Stimulated activated CD8-positive, alpha-beta memory T cell treated with anti-CD3 and anti-CD28 coated beads, Interleukin-12 subunit alpha, Interleukin-12 subunit beta, amount 100 ng/mL, for 1 hour (primary cell): Measurements from ENCODE around the gene ZNF418.
"Not testable (repeated sequence)": the region's sequence is repeated elsewhere in the genome, so short reads cannot be mapped to it uniquely, and the experiment has no call there.

ENCODE experiments used
- DNase-seq: peaks from one replicate; pipeline ENCODE4 v3.0.0-alpha.2; 2020; ENCODE audit warnings: low read depth

Gene ZNF418

DNA sequence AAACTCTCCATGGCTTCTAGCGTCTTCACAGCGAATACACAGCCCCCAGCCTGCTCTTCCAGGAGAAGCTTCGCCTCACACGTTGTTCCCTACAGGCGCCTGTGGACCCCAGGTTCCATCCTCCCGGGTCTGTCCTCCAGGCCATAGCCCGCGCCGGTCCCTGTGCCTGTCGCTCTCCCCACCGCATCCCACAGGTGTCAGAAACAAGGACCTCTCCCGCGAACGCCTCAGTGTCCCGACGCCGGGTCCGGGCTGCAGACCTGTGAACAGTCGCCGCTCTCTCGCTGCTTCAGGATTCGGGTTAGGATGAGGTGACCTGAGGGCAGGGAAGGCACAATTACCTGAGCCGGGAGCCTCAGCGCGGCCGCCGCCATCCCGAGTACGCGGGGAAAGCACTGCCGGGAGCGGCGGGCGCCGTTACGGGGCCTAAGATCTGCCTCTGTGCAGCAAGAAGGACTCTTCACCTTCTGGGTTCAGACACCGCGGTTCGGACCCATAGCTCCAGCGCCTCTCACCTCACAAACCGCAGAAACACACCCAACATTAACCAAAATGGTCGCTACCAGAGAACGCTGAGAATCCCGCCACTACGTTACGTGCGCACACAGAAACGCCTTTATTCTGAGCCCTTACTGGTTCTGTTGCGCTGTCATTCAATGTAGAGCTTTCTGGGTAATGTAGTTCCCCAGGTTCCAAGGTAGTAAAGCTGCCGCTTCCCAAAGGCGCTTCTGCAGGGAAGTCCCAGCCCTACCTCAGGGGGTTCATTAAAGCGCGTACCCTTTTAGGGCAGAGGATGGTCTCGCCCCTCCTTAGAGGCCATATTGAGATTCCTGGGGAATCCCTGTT is at the start of gene ZNF418:
Gene ZNF418 (minus strand): TSS at position 583 of the 846 bp plus-strand sequence. CDS start 1,580 bp downstream, outside the sequence.
- DNase-seq, result peak; percentile 22

DNA sequence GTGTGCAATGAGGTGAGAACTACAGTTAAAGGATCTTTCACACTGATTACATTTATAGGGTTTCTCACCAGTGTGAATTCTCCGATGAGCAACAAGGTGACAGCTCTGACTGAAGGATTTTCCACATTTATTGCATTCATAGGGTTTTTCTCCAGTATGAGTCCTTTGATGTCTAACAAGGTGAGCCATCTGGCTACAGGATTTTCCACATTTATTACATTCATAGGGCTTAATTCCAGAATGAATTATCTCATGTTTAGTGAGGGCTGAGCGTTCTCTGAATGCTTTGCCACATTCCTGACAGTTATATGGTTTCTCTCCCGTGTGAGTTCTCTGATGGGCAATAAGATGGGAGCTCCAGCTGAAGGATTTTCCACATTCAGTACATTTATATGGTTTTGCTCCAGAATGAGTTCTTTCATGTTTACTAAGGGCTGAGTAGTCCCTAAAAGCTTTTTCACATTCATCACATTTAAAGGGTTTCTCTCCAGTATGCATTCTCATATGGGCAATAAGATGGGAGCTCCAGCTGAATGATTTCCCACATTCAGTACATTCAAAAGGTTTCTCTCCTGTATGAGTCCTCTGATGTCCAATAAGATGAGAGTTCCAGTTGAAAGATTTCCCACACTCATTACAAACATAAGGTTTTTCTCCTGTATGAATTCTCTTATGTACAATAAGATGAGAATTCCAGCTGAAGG is 43.5 kb upstream of the ZNF418 start:
- no peak for DNase-seq

DNA sequence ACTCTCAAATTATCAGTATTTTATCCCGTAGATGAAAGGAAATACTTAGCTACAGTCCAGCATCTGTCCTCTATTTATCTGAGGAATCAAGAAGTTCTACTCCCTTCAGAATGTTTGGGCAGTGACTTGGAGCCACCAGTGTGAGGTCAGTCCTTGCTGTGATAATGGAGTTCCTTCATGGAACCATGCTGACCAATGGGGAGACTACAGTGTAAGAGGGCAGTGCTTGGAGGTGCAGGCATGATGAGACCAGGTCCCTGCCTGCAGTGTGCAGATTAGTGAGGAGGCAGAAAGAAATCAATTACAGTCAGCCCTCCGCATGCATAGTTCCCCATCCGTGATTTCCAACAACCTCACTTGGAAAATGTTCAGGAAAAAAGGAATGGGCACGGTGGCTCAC is 39.2 kb upstream of the ZNF418 start, which contains the start of gene C19orf18:
Gene C19orf18 (minus strand): TSS at position 101 of the 400 bp plus-strand sequence. CDS start 102 bp downstream, outside the sequence.
- DNase-seq, result no peak

DNA sequence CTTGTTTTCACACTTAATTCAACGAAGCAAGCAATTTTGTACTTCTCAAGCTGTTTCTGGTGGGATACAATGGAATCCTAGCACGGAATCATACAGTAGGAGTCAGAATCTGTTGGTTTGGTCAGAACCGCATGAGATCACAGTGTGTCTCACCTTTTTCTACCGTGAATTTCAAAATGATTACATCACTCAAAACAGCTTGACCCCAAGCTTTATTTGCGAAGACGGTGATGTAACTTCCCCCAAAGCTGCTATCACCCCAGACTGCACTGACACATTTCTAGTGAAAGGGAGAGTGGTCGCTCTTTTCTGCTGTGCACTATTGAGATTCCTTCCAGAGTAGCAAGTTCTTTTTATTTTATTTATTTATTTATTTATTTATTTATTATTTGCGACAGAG is 29.6 kb upstream of the ZNF418 start:
- no peak for DNase-seq

DNA sequence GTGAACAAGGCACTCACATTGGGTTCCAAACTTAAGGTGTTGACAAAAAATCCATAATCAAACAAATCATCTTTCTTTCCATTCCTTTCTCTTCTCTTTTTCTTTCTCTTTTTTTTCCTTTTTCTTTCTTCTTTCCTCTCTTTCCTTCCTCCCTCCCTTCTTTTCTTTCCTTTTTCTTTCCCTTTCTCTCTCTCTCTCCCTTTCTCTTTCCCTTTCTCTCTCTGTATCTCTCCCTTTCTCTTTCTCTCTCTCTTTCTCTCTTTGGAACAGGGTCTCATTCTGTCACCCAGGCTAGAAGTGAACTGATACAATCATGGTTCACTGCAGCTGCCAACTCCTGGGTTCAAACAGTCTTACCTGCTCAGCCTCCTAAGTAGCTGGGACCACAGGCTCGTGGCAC is 26.6 kb upstream of the ZNF418 start:
- DNase-seq, result no peak

DNA sequence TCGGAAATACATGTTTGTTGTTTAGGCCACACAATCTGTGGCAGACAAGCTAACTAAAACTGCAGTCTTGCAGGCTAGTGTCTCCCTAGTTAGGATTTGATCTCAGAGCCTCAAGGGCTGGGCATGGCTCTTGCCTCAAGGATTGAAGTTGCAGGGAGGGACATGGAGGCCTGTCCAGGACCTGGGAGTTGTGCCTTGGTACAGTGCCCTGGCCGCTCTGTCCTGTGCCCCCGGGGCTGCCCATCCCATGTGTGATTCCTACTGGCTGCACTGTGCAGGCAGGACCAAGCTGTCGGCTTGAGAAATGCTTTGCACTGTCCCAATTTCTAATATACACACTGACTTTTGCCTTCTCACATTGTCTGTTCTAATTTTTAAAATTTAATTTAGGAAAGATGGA is 19.8 kb upstream of the ZNF418 start:
- DNase-seq, result no peak

DNA sequence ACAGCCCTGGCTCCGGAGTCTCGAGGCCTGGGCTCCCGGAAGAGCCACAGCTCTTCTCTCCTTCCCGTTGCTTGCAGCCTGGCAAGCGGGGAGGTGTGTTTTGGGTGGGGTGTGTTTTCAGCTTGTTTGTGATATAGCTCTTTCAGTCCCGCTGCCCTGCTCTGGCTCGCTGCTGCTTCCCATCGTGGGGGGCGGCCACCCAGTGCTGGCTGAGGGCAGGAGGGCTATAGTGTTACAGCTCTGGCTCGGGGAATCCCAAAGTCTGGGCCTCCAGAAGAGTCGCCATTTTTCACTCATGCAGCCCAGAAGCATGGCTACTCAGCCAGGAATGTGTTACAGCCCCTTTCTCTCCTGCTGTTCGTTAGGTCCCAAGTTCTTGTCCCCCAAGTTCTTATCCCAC is 14.5 kb upstream of the ZNF418 start:
- no peak for DNase-seq

DNA sequence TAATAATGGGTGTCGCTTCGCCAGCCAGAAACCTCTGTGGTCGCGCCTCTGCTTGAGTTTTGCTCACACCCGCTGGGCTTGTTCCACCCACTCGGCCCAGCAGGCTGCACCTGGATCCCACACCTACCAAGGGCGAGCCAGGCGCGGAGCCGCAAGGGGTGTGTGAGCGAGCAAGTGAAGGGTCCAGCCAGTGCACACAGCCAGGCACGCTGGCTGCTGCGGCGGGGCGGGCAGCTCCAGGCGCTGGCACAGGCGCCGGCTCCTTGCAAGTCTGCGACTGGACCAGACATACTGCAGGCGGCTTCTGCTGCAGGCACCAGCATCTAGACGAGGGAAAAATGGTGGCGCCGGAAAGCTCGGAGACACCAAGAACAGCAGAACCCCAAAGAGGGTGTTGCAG is 14.1 kb upstream of the ZNF418 start:
- no peak for DNase-seq

DNA sequence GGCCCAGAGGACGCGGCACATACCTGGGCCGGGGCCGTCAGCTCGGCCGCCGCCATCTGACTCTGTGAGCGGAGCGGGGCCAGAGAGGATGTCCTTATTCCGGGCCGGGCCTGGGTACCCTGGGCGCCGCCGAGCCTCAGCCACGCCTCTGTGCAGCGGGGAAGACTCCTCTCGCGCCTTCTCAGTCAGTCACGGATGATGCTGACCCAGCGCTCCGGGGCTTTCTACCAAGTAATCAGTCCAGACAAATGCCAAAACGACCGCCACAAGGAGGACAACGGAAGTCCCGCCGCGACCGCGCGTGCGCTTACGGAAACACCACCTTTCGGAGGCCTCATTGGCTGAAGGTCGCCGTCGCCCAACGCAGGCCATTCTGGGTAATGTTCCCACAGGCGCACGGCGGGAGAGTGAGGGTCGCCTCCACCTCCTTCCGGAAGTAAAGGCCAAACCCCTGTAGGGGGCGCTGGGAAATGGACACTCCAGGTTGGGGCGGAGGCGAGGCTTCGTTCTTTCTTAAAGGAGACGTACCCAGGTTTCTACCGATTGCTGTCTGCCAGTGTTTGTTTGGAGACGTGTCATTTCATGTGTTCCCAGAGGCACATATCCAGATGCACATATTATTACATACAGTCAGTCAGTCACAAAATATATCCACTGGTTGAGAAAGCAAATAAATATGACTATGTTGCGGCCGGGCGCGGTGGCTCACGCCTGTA is 12.4 kb upstream of the ZNF418 start, which contains the start of gene ZNF256:
Gene ZNF256 (minus strand): TSS at position 288 of the 716 bp plus-strand sequence. CDS start 232 bp downstream, at position 56.
- peak; percentile 77 for DNase-seq

DNA sequence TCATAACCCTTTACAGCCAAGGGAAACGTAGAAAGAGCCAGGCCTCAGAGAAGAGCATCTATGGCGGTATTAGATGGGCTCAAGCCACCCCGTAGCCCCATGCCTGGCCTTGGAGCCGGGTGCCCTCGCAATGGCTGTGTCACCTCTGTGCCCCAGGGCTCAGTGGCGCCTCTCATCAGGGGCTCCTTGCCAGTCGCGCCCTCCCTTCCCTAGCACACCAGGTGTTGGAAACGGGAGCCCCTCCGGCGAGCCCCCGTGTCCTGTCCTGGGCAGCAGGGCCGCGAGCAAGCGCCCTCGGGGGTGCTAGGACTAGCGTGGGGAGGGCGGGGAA is 11.9 kb upstream of the ZNF418 start:
- DNase-seq, result no peak

DNA sequence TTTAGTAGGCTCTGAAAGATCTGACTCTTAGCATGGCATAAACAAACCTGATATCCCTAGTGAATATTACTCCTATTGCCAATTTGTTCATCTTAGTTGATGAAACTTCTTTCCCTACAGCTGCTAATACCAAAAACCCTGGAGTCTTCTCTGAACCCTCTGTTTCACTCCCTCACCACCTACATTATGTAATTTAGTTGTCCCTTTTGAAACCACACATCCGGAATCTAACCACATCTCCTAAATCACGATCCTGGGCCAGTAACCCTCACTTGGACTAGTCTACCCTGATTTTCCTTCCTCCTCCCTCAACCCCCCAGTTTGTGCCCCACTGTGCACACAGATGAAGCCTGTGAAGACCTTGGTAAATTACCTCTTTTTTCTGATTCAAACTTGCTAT is 11.1 kb upstream of the ZNF418 start:
- no peak for DNase-seq

DNA sequence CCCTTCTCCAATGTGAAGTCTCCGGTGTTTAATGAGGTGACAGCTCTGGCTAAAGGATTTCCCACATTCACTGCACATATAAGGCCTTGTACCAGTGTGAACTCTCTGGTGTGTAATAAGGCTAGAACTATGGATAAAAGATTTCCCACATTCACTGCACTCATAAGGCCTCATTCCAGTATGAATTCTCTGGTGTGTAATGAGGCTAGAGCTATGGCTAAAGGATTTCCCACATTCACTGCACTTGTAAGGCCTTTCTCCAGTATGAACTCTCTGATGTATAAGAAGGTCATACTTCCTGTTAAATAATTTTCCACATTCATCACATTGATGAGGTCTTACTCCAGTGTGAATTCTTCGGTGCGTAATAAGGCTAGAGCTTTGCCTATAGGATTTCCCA is 6.4 kb upstream of the ZNF418 start:
- DNase-seq, result no peak

DNA sequence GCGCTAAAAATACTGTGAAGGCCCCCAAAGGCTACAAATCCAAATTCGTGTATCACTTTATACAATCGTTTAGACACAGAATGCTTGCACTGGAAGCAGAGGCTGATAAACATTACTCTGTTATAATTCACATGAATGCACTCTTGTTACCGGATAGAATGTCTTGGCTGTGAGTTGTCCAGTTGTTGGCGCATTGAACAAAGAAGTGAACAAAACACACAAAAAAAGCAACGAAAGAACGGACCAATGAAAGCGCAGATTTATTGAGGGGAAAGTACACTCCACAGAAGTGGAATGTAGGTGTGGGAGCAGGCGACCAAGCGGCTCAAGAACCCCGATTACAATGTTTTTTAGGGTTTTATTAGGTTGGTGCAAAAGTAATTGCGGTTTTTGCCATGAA is 529 bp upstream of the ZNF418 start:
- DNase-seq, result no peak

DNA sequence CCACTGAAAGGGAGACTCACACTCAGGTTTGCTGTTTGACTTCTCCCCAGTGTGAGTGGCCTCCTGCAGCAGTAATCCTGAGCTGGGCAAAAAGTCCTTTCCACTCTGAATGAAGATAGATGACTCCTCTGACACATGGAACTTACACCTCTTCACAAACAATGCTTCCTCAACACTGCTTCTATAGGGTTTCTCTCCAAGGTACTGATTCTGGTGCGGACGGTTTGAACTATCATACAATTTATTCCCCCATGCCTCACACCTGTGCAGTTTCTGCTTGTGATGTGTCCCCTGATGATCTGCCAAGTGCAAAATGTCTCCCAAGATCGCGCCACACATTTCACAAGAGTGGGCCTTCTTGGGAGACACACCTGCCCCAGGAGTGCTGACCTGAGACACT is 7.6 kb downstream of the ZNF418 start:
- no peak for DNase-seq

DNA sequence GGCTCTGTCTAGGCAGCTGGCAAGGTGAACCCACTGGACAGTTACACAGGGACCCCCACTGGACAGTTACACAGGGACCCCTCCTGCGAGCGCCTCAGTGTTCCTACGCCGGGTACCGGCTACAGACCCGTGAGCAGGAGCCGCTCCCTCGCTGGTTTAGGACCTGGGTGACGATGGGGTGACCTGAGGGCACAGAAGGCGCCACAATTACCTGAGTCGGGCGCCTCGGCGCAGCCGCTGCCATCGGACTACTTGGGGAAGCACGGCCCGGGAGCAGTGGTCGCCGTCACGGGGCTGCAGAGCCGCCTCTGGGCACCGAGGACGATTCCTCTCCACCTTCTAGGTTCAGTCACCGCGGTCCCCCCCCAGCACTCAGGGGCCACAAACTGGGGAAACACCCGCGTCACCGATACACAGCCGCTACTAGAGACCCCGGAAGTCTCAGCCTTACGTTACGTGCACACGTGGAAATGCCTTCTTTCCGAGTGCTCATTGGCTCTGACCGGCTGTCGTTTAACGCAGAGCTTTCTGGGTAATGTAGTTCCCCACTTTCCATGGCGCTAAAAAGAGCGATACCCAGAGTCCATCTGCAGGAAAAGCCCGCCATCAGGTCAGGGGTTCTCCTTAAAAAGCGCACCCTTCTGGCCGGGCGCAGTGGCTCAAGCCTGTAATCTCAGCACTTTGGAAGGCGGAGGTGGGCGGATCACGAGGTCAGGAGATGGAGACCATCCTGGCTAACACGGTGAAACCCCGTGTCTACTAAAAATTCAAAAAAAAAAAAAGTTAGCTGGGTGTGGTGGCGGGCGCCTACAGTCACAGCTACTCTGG is 18.8 kb downstream of the ZNF418 start, which contains the start of gene ZNF417:
Gene ZNF417 (minus strand): TSS at position 425 of the 828 bp plus-strand sequence. CDS start 181 bp downstream, at position 244.
- DNase-seq, result peak; percentile 78

DNA sequence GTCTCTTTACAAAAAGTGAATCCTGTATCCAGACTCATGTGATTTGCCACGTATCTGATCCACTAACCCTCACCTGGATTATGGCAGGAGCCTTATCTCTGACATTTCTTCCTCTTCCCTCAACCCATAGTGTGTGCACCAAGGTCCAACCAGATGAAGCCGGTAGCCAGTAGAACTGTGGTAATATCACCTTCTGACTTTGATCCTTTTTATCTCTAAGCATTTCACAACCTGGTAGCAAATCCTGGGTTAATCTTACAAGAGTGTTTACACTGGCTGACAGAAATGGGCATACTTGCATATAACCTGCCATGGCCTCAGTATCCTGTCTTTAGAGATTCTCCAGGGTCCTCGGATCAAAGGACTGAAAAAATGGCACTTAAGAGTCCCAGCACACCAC is 20.7 kb downstream of the ZNF418 start:
- DNase-seq, result no peak

DNA sequence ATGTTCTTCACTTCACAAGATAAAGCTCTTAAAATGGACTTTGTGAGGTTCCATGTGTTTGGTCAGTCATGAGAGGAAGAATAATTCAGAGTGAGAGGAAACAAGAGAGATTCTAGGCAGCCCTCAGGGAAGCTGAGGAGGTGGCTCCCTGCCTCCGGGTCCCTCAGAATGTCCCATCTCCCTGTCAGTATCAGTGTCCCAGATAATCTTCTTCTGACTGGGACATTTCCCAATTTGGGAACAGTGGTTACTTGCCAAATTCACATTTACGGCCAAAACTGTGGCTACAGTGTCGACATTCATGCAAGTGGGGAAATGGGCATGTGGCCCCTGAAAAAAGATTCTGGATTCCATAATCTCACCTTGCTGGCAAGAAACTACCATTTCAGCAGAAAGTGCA is 27.8 kb downstream of the ZNF418 start:
- no peak for DNase-seq

DNA sequence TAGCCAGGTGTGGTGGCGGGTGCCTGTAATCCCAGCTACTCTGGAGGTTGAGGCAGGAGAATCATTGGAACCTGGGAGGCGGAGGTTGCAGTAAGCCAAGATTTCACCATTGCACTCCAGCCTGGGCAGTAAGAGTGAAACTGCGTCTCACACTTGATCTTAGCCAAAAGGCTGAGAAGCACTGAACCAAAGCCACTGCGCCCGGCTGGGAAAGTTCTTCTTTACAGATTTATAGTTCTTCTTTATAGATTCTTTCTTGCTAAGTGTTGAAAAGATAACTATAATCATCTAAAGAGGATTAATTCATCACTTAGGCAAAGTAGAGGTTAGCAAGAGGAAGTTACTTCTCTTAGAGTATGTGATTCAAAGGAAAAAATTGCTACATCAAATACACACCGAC is 29.9 kb downstream of the ZNF418 start:
- no peak for DNase-seq

DNA sequence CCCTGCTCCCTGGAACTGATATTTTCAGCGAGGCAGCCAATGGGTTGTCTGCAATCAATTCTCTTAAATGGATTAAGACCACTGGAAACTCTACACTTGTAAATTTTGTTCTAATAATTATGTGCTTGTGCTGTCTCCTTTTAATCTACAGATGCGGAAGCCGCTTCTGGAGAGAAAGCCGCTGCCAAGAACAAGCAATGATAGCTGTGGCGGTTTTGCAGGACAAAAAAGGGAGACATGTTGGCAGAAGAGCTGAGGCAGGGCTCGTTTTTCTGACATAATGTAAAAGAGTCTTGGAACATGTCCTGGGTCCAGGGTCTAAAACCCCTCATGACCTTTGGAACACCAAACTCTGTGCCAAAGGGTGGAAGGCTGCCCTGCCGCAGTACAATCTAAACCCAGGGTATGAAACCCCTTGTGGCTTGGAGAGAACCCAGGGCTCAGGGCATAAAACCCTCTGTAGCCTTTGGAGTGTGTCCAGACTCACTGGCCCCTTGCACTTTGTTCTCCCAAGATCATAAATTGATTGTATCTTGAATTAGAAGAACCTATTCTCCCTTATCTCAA is 31.5 kb downstream of the ZNF418 start:
- DNase-seq, result no peak

DNA sequence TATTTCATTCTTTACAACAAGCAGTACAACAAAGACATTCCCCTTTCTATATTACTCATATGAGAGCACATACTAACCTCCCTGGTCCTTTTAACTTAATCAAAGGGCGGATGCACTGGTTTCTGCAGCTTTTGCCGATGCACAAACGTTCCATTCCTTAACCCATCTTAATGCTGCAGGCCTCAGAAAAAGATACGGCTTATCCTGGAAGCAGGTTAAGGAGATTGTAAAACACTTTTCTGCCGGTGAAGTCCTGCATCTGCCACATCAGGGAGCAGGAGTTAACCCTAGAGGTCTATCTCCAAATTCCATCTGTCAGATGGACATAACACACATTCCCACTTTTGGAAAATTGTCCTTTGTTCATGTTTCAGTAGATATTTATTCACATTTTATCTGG is 34.9 kb downstream of the ZNF418 start:
- DNase-seq, result no peak

DNA sequence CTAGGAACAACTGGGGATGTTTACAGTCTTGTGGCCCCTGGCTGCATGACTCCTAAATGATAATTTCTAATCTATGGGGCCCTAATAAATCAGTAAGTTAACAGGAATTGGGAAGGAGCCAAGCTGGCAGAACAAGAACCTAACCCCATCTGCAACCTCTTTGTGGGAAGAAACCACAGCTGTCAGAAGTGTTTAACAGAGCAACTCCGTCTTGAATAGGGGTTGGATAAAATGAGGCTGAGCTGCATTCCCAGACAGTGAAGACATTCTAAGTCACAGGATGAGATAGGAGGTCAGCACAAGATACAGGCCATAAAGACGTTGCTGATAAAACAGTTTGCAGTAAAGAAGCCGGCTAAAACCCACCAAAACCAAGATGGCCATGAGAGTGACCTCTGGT is 44.5 kb downstream of the ZNF418 start:
- DNase-seq, result not testable (repeated sequence)
